GM13977 (cell line): ENCODE results near the gene RING1.
A peak's percentile ranks its signal among the peaks of the same experiment; 100 is the strongest.

Source experiments
- DNase-seq: peaks from one replicate; pipeline ENCODE4 v3.0.0; 2012; ENCODE audit warnings: low spot score
- in situ Hi-C: fragments of 300-500 bp; cut with MboI; formaldehyde crosslinking; loops from one replicate; pipeline ENCODE4 v1.12.0; 2022; ENCODE audit warnings: low sequenced_read_pairs, low pct_unique_long_range_greater_than_20kb, mixed read lengths, inconsistent platforms; ENCODE audit not compliant: unreplicated experiment
- TF ChIP-seq, protein P1 (sequence below): IDR thresholded peaks from 2 replicates; pipeline ENCODE4 v1.5.1; 2012; ENCODE audit warnings: mild to moderate bottlenecking, control low read depth; ENCODE audit not compliant: insufficient read depth; ENCODE audit errors: extremely low read depth, missing control alignments

The RING1 gene

DNA sequence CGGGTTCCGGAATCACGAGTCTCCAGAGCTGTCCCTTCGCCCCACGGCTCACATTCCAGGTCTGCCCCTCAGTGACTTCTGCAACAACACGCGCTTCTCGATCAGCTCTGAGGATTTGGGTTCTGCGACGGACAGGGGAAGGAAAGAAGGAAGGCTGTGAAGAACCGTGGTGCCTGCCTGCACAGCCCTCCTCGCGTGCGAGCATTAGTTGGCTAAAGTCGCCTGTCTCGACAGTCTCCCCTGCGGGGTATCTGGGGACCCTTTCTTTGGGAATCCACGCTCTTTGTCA is 40.3 kb downstream of the RING1 start:
- no peak for DNase-seq
- TF ChIP-seq, protein P1, sequence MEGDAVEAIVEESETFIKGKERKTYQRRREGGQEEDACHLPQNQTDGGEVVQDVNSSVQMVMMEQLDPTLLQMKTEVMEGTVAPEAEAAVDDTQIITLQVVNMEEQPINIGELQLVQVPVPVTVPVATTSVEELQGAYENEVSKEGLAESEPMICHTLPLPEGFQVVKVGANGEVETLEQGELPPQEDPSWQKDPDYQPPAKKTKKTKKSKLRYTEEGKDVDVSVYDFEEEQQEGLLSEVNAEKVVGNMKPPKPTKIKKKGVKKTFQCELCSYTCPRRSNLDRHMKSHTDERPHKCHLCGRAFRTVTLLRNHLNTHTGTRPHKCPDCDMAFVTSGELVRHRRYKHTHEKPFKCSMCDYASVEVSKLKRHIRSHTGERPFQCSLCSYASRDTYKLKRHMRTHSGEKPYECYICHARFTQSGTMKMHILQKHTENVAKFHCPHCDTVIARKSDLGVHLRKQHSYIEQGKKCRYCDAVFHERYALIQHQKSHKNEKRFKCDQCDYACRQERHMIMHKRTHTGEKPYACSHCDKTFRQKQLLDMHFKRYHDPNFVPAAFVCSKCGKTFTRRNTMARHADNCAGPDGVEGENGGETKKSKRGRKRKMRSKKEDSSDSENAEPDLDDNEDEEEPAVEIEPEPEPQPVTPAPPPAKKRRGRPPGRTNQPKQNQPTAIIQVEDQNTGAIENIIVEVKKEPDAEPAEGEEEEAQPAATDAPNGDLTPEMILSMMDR = peak; percentile 4
- in situ Hi-C loops = loop anchor here (10.0 kb wide), 1 partner anchor 244 kb away; the partner anchor contains the start of gene HLA-DOA

DNA sequence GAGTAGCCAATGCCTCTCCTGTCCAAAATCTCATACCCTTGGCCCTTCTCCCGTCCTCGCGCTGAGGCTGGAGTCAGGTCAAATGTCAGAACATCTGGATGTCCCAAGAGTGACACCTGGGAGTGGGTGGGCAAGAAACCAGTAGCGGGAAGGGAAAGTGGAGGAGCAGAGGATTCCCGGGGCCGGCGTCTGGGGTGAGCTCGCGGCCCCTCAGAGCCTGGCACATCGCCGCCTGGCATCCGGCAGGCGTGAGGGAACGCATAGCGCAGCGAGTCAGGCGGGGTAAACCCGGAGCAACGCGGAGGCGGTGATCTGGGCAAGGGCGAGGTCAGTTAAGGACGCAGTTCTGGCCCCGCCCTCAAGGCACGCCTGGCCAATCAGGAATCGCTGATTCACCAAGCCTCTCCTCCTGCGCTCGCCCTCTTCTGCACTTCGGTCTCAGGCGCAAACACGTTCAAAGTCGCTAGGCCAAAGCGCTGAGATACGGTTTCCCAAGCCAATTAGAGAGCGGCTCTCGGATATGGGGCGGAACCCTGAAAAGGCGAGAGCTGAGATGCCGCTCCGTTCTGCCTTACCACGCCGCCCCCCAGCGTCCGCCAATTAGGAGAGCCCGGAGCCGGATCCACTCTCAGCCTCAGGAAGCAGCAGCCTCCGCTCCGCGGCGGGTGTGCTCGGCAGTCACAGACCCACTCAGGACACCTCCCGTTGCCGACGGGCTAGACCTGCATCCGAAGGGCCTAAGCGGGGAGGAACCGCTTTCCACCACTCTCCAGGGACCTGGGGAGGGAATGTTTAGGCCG is 40.8 kb downstream of the RING1 start:
- TF ChIP-seq, protein P1 = peak; percentile 17
- in situ Hi-C loops = loop anchor here (10.0 kb wide), 1 partner anchor 244 kb away; the partner anchor contains the start of gene HLA-DOA
- DNase-seq = peak; percentile 88

DNA sequence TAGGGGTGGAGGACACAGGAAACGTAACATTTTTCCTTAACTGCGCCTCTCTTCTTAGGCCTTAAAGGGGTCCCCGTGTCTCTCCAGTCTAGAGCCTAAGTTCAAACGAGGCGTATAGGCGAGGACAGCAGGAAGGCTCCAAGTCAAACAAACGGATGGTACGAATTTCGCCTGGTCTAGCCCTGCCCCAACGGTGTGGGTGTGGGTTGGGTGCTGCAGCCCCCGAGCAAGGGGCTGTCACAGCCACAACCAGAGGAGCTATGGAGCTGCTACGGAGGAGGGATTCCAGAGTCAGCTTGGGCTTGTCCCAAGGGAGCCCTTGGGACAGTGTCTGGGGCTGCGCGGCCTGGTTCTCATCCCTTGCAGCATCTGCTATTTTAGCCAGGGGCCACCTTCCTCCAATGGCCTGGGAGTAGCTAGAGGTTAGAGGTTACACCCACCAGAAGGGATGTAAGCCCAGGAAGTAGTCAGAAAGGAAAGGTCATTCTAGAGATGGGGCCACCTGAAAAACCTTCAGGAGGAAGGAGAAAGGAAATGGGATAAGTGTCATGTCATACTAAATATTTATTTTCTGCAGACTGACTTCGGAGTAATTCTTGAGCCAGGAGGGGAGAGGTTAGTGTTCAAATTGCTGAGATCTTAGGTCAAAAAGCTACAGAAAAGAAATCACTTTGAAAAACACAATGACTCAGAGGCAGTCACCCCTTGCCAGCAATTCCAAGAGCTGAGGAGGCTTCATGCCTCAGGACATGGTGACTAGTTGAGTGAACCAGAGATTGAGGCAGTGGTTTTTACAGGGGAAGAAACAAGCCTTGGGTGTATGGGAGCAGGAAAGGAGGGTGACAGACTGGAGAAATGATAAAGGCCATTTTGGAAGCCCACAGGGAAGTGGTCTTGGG is 41.7 kb downstream of the RING1 start:
- DNase-seq = no peak
- in situ Hi-C loops = loop anchor here (10.0 kb wide), 1 partner anchor 245 kb away; the partner anchor contains the start of gene HLA-DOA
- TF ChIP-seq, protein P1 = no peak

DNA sequence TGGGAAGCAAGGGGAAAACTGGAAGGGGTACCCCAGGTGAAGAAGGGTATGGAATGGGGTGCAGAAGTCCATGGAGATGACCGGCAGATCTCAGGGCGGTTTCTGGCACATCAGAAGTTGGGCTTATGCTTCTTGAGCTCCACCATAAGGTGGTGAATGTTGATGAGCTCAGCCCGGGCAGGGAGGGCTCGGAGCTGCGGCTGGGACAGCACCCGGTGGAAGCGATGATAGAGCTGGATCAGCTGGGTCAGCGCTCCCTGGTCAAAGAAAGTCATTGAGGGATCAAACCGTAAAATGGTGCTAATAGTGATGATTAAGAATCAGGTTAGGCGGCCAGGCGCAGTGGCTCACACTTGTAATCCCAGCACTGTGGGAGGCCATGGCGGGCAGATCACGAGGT is 42.4 kb downstream of the RING1 start:
- TF ChIP-seq, protein P1 = no peak
- no peak for DNase-seq
- in situ Hi-C loops = no loop called here

DNA sequence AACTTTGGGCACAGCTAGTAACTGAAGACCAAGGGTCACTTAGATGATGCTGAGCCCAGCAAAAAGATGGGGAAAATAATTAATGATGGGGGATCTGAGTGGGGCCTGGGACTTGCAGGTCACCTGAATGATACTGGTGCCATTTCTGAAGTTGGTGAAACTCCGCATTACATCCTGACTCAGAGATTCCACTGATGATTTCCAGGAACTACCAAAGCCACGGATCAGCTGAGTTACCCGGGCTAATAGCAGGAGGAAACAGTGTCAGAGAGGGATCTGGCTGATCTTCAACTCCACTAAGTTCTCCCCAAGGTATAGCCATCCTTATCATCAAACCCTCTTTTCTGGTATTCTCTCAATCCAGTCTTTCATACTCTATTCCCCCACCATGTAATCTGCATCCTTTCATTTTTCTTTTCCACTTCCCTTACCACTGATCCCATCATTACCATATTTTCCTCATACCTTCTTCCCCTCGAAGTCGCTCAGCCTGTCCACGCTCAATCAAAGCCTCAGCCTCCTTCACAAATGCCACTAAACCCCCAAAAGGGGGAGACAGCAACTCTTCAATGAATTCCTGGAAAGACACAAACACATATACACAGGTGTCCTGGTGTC is 43.2 kb downstream of the RING1 start:
- TF ChIP-seq, protein P1 = peak; percentile 5
- no peak for DNase-seq
- in situ Hi-C loops = no loop called here

DNA sequence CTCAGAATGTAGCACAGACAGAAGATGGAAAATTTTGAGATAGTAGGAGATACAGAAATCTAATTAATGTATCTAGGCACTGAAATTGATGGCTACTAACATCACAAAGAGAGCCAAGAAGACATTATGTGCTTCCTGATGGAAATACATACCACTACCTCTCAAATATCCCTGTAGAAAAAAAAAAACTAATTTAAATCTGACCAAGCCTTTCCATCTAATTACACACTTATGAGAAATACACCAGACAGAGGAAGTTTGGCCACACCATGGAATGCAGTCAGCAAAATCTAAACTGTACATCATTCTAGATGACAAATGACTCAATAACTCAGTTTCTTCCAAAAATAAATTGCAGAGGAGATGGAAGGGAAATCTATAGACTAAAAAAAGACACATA is 44.5 kb downstream of the RING1 start:
- TF ChIP-seq, protein P1 = no peak
- DNase-seq = no peak
- in situ Hi-C loops = no loop called here
